Measurements from ENCODE around the gene MDM2. TPM values are rescaled to one million over a fixed set of nuclear protein-coding genes. Genes with fewer than 3 reads are reported as not detected.

The MDM2 gene
- polyA plus RNA-seq, 3 donors = 16.2 to 39.9 (median 27.6) TPM

GRCh38 chr12:68775121-68775630 is 32.8 kb upstream of the MDM2 start:
- H3K27ac ChIP-seq (ENCODE audit: low read depth in 1 of 2, low read length in 2 of 2) = no peak overlapping the region
- Mint-ChIP-seq H3K4me1 (peaks cover 8% of the 10 kb centered on the region), H3K9me3 (peaks cover 0 to 2% (median 0%) of the 10 kb centered on the region in 7 donors), H3K4me3 (no peak overlapping the region), H3K27ac (no peak overlapping the region), H3K36me3 (no peaks in the 10 kb centered on the region), H3K27me3 (ENCODE audit: low read depth in 3 of 3) (peaks cover 0 to 2% (median 1%) of the 10 kb centered on the region in 3 donors)
- no peak overlapping the region for H3K4me2 ChIP-seq (replicated peaks; ENCODE audit: extremely low read depth, low read length, poor library complexity, severe bottlenecking)
- no peaks in the 10 kb centered on the region for H3K79me2 ChIP-seq (ENCODE audit: insufficient read depth, low read length)
- H2AFZ ChIP-seq (ENCODE audit: insufficient read depth, low read depth, low read length, poor library complexity, severe bottlenecking) = no peak overlapping the region
- H3K9me3 ChIP-seq (replicated peaks in 1 of 2; ENCODE audit: control insufficient read depth in 1 of 2, insufficient read depth in 1 of 2, low read length in 2 of 2) = no peaks in the 10 kb centered on the region
- no peak overlapping the region for H3K9ac ChIP-seq (ENCODE audit: insufficient read depth, low read length, poor library complexity, severe bottlenecking)
- no peaks in the 10 kb centered on the region for H3K36me3 ChIP-seq (replicated peaks in 1 of 2; ENCODE audit: control insufficient read depth in 1 of 2, insufficient read depth in 2 of 2, low read length in 2 of 2)
- DNase-seq = no peak
- no peaks in the 10 kb centered on the region for H3K4me1 ChIP-seq (ENCODE audit: control insufficient read depth in 1 of 2, insufficient read depth in 2 of 2, low read length in 2 of 2)
- H3K27me3 ChIP-seq (ENCODE audit: control insufficient read depth in 2 of 2, insufficient read depth in 2 of 2, low read length in 2 of 2) = no peaks in the 10 kb centered on the region
- intact Hi-C loops (cut with micrococcal nuclease) = loop anchor here in 1 of 2 donors (10.0 kb wide), 1 partner anchor 50 kb away; no protein-coding TSS in a partner anchor
- no peak for TF ChIP-seq CTCF (IDR thresholded peaks at IDR 0.05)
- WGBS (ENCODE audit: insufficient coverage) = 100% methylated on average over 3 of the region's 7 CpGs
- no peaks in the 10 kb centered on the region for H4K20me1 ChIP-seq (ENCODE audit: insufficient read depth, low read length)
- no peak overlapping the region for H3K4me3 ChIP-seq (replicated peaks in 1 of 3; ENCODE audit: low read depth in 2 of 3, low read length in 3 of 3)

GRCh38 chr12:68776976-68777610 is 30.9 kb upstream of the MDM2 start:
- intact Hi-C loops (cut with micrococcal nuclease) = loop anchor here in 1 of 2 donors (10.0 kb wide), 1 partner anchor 48 kb away; no protein-coding TSS in a partner anchor
- 98% methylated on average over 4 of the region's 5 CpGs for WGBS (ENCODE audit: insufficient coverage)
- H2AFZ ChIP-seq (ENCODE audit: insufficient read depth, low read depth, low read length, poor library complexity, severe bottlenecking) = no peak overlapping the region

More at GRCh38 chr12:68776976-68777610, 30.9 kb upstream of the MDM2 start:
- Histone ChIP-seq H3K4me2 (replicated peaks; ENCODE audit: extremely low read depth, low read length, poor library complexity, severe bottlenecking) (no peak overlapping the region), H3K4me1 (ENCODE audit: control insufficient read depth in 1 of 2, insufficient read depth in 2 of 2, low read length in 2 of 2) (no peaks in the 10 kb centered on the region), H3K27me3 (ENCODE audit: control insufficient read depth in 2 of 2, insufficient read depth in 2 of 2, low read length in 2 of 2) (no peaks in the 10 kb centered on the region), H3K79me2 (ENCODE audit: insufficient read depth, low read length) (no peaks in the 10 kb centered on the region), H3K9ac (ENCODE audit: insufficient read depth, low read length, poor library complexity, severe bottlenecking) (no peak overlapping the region), H3K27ac (ENCODE audit: low read depth in 1 of 2, low read length in 2 of 2) (no peak overlapping the region), H3K4me3 (replicated peaks in 1 of 3; ENCODE audit: low read depth in 2 of 3, low read length in 3 of 3) (no peak overlapping the region), H3K9me3 (replicated peaks in 1 of 2; ENCODE audit: control insufficient read depth in 1 of 2, insufficient read depth in 1 of 2, low read length in 2 of 2) (no peaks in the 10 kb centered on the region), H3K36me3 (replicated peaks in 1 of 2; ENCODE audit: control insufficient read depth in 1 of 2, insufficient read depth in 2 of 2, low read length in 2 of 2) (no peaks in the 10 kb centered on the region), H4K20me1 (ENCODE audit: insufficient read depth, low read length) (no peaks in the 10 kb centered on the region)
- TF ChIP-seq CTCF (IDR thresholded peaks at IDR 0.05) = no peak
- Mint-ChIP-seq H3K9me3 (peaks cover 0 to 2% (median 0%) of the 10 kb centered on the region in 7 donors), H3K4me3 (no peak overlapping the region), H3K36me3 (no peaks in the 10 kb centered on the region), H3K4me1 (peaks cover 8% of the 10 kb centered on the region), H3K27ac (no peak overlapping the region), H3K27me3 (ENCODE audit: low read depth in 3 of 3) (peaks cover 0 to 2% (median 1%) of the 10 kb centered on the region in 3 donors)
- DNase-seq = no peak
